ENCODE measurements around the gene ACTL7A.

ACTL7A gene

GRCh38 chr9:108869092-108869725 is 7.1 kb downstream of the ACTL7A start:
- Histone ChIP-seq H3K27me3 (ENCODE audit: insufficient read depth, poor library complexity, severe bottlenecking) (no peaks in the 10 kb centered on the region), H3K4me3 (replicated peaks; ENCODE audit: insufficient read depth, low read length) (no peak overlapping the region), H3K27ac (replicated peaks) (no peak overlapping the region)
- no peak for DNase-seq (ENCODE audit: low read depth in 1 of 2, low spot score in 1 of 2)
- TF ChIP-seq REST (IDR thresholded peaks at IDR 0.05; ENCODE audit: insufficient replicate concordance, low read depth) (no peak), GABPA (IDR thresholded peaks at IDR 0.05; ENCODE audit: low read depth) (no peak), POLR2AphosphoS5 (IDR thresholded peaks at IDR 0.05; ENCODE audit: low read depth) (no peak)

- Histone ChIP-seq H3K27me3 (ENCODE audit: insufficient read depth, poor library complexity, severe bottlenecking) (no peaks in the 10 kb centered on the region), H3K4me3 (replicated peaks; ENCODE audit: insufficient read depth, low read length) (no peak overlapping the region), H3K27ac (replicated peaks) (no peak overlapping the region)
- no peak for DNase-seq (ENCODE audit: low read depth in 1 of 2, low spot score in 1 of 2)
- TF ChIP-seq REST (IDR thresholded peaks at IDR 0.05; ENCODE audit: insufficient replicate concordance, low read depth) (no peak), CTCF (IDR thresholded peaks at IDR 0.05; ENCODE audit: insufficient read depth, low read length) (no peak), SPI1 (IDR thresholded peaks at IDR 0.05; ENCODE audit: borderline replicate concordance, low read depth) (no peak), GABPA (IDR thresholded peaks at IDR 0.05; ENCODE audit: low read depth) (no peak), POLR2AphosphoS5 (IDR thresholded peaks at IDR 0.05; ENCODE audit: low read depth) (no peak)
Measured at GRCh38 chr9:108874058-108874788, 12.2 kb downstream of the ACTL7A start.

- H3K27me3 ChIP-seq (ENCODE audit: insufficient read depth, poor library complexity, severe bottlenecking): no peaks in the 10 kb centered on the region
Measured at GRCh38 chr9:108876425-108876824, 14.4 kb downstream of the ACTL7A start.

More at GRCh38 chr9:108876425-108876824, 14.4 kb downstream of the ACTL7A start:
- Histone ChIP-seq H3K27ac (replicated peaks) (no peak overlapping the region), H3K4me3 (replicated peaks; ENCODE audit: insufficient read depth, low read length) (no peak overlapping the region)
- DNase-seq (ENCODE audit: low read depth in 1 of 2, low spot score in 1 of 2): no peak
- TF ChIP-seq GABPA (IDR thresholded peaks at IDR 0.05; ENCODE audit: low read depth) (no peak), REST (IDR thresholded peaks at IDR 0.05; ENCODE audit: insufficient replicate concordance, low read depth) (no peak), SPI1 (IDR thresholded peaks at IDR 0.05; ENCODE audit: borderline replicate concordance, low read depth) (no peak), POLR2AphosphoS5 (IDR thresholded peaks at IDR 0.05; ENCODE audit: low read depth) (no peak), CTCF (IDR thresholded peaks at IDR 0.05; ENCODE audit: insufficient read depth, low read length) (no peak)
